ENCODE results near the gene UROS. TPM values are rescaled to one million over a fixed set of nuclear protein-coding genes. Genes with fewer than 3 reads are reported as not detected.

Gene UROS
- total RNA-seq, 2 donors from 2014 or later: 19.9 to 30.2 TPM

DNA sequence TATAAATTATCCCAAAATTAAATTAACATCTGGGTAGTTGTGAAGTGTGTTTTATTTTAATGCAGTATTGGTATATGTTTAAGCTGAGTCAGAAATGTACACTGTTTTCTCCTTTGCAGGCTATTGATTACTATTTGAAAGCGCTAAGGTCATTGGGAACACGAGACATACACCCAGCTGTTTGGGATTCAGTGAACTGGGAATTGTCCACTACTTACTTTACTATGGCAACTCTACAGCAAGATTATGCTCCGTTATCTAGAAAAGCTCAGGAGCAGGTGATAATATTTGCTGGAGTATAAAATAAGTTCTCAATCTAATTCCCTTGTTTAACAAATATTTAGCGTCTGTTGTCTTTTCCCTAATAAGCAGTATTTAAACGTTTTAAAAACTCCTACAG is 75.6 kb downstream of the UROS start:
- H3K9me3 ChIP-seq: no peaks in the 10 kb centered on the region
- no peak overlapping the region for H3K9ac ChIP-seq (ENCODE audit: low read depth in 2 of 2, low read length in 2 of 2)
- no peak overlapping the region for H3K4me3 ChIP-seq
- H3K36me3 ChIP-seq: peaks cover 17% of the 10 kb centered on the region
- no peak overlapping the region for H3K27ac ChIP-seq
- no peaks in the 10 kb centered on the region for H3K4me1 ChIP-seq
- no peak for DNase-seq
- TF ChIP-seq, protein P1, sequence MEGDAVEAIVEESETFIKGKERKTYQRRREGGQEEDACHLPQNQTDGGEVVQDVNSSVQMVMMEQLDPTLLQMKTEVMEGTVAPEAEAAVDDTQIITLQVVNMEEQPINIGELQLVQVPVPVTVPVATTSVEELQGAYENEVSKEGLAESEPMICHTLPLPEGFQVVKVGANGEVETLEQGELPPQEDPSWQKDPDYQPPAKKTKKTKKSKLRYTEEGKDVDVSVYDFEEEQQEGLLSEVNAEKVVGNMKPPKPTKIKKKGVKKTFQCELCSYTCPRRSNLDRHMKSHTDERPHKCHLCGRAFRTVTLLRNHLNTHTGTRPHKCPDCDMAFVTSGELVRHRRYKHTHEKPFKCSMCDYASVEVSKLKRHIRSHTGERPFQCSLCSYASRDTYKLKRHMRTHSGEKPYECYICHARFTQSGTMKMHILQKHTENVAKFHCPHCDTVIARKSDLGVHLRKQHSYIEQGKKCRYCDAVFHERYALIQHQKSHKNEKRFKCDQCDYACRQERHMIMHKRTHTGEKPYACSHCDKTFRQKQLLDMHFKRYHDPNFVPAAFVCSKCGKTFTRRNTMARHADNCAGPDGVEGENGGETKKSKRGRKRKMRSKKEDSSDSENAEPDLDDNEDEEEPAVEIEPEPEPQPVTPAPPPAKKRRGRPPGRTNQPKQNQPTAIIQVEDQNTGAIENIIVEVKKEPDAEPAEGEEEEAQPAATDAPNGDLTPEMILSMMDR (IDR thresholded peaks at IDR 0.05): no peak
- no peaks in the 10 kb centered on the region for H3K27me3 ChIP-seq
- intact Hi-C loops (cut with DNase I): no loop called here

DNA sequence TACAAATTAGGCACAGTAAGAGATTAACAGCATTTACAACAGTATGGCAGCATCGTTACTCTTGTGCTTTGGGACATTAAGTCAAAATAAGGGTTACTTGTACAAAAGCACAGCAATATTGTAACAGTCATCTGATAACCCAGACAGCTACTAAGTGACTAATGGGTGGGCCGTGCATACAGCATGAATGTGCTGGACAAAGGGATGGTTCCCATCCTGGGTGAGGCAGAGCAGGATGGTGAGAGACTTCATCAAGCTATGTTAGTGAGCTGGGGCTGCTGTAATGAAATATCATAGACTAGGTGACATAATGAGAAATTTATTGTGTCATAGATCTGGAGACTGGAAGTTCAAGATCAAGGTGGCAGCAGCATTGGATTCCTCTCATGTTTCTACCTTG is 78.1 kb downstream of the UROS start:
- Histone ChIP-seq H3K27me3 (no peaks in the 10 kb centered on the region), H3K27ac (no peak overlapping the region), H3K9me3 (no peaks in the 10 kb centered on the region), H3K4me3 (no peak overlapping the region), H3K4me1 (no peaks in the 10 kb centered on the region), H3K9ac (ENCODE audit: low read depth in 2 of 2, low read length in 2 of 2) (no peak overlapping the region), H3K36me3 (peaks cover 7% of the 10 kb centered on the region)
- intact Hi-C loops (cut with DNase I): no loop called here
- TF ChIP-seq, protein P1 (IDR thresholded peaks at IDR 0.05): no peak
- DNase-seq: no peak

DNA sequence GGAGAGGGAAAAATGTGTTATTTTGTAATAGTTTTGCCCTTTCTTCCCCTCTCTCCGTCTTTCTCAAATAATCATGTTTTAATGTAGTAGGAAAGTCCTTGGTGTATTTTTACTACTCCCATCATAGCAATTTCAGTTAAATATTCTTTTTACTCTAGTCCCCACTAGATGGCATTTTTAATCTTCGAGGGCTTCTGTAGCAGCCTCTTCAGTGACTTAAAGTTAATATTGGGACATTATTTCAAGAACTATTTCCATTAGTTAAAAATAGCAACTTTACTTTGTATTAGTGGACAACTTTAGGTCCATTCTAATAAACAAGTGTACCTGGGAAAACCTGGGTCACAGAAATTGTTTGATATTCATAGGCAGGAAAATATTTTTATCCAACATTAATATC is 80.6 kb downstream of the UROS start:
- Histone ChIP-seq H3K27me3 (no peaks in the 10 kb centered on the region), H3K36me3 (peaks cover 12% of the 10 kb centered on the region), H3K4me1 (no peaks in the 10 kb centered on the region), H3K9ac (ENCODE audit: low read depth in 2 of 2, low read length in 2 of 2) (no peak overlapping the region), H3K4me3 (no peak overlapping the region), H3K9me3 (no peaks in the 10 kb centered on the region), H3K27ac (no peak overlapping the region)
- DNase-seq: no peak
- TF ChIP-seq, protein P1 (IDR thresholded peaks at IDR 0.05): no peak
- intact Hi-C loops (cut with DNase I): no loop called here

DNA sequence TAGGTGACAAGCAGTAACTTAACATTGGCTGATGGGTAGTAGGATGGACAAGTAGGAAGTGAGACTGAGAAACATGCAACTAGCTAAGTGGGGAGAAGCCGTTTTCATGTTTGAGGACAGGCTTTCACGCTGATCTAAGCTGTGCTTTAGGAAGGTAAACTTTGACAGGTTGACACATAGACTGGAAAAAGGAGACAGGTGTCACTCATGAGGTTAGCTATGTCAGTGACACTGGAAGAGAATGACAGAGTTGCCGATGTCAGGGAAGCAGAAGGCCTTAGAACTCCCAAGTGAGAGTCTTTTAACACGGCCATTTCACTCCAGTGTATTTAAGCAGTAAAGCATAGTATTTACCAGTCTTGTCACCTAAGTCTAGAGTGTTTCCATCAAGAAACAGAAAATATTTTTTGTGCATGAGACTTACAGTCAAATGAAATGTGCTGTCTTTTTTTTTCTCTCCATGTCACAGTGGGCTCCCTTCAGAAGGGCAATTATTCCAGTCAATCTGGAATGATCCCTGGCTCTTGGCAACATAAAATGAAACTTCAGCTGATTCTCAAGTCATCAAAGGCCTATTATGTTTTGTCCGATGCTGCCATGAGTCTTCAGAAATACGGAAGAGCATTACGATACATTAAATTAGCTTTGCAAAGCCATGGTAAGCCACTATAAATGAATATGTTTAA is 82.9 kb downstream of the UROS start:
- peaks cover 10% of the 10 kb centered on the region for H3K36me3 ChIP-seq
- intact Hi-C loops (cut with DNase I): no loop called here

More for the DNA sequence above, 82.9 kb downstream of the UROS start:
- no peak overlapping the region for H3K27ac ChIP-seq
- no peaks in the 10 kb centered on the region for H3K27me3 ChIP-seq
- TF ChIP-seq, protein P1 (IDR thresholded peaks at IDR 0.05): no peak
- H3K9me3 ChIP-seq: no peaks in the 10 kb centered on the region
- H3K4me1 ChIP-seq: no peaks in the 10 kb centered on the region
- no peak overlapping the region for H3K9ac ChIP-seq (ENCODE audit: low read depth in 2 of 2, low read length in 2 of 2)
- no peak overlapping the region for H3K4me3 ChIP-seq
- DNase-seq: no peak

Small RNA genes lying within 50 kb of the gene (microRNA-seq; reads per million reads assigned to microRNA genes)
- gene MIR4484: not detected

Other genes with a start within 250 kb of the UROS start
- not detected for gene TEX36, start 140.1 kb downstream of the UROS start, total RNA-seq
- gene EDRF1, start 103.5 kb downstream of the UROS start, total RNA-seq: 10 to 100 TPM; 16.4 to 20.4 TPM
- gene MMP21, start 47.4 kb downstream of the UROS start, total RNA-seq: not detected
- gene BCCIP, start 288 bp upstream of the UROS start, total RNA-seq: 10 to 100 TPM; 36.0 to 67.2 TPM
- 10 to 100 TPM; 64.0 to 86.3 TPM for gene DHX32, start 58.0 kb upstream of the UROS start, total RNA-seq
- gene FANK1, start 73.3 kb upstream of the UROS start, total RNA-seq: 1 to 10 TPM; 5.8 to 6.9 TPM

Measured in colonic mucosa (tissue), 4 donors.